ENCODE data around the gene COL17A1.

- TF ChIP-seq, protein P1, sequence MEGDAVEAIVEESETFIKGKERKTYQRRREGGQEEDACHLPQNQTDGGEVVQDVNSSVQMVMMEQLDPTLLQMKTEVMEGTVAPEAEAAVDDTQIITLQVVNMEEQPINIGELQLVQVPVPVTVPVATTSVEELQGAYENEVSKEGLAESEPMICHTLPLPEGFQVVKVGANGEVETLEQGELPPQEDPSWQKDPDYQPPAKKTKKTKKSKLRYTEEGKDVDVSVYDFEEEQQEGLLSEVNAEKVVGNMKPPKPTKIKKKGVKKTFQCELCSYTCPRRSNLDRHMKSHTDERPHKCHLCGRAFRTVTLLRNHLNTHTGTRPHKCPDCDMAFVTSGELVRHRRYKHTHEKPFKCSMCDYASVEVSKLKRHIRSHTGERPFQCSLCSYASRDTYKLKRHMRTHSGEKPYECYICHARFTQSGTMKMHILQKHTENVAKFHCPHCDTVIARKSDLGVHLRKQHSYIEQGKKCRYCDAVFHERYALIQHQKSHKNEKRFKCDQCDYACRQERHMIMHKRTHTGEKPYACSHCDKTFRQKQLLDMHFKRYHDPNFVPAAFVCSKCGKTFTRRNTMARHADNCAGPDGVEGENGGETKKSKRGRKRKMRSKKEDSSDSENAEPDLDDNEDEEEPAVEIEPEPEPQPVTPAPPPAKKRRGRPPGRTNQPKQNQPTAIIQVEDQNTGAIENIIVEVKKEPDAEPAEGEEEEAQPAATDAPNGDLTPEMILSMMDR (conservative IDR thresholded peaks at IDR 0.05; ENCODE audit: low read depth in 2 of 2): peak; percentile 35 to 81; a peak in 3 of 4 replicates
- TF ChIP-seq POLR2AphosphoS5 (IDR thresholded peaks at IDR 0.05; ENCODE audit: low read depth) (no peak), EZH2 (IDR thresholded peaks at IDR 0.05; ENCODE audit: low read depth, unreplicated experiment) (no peak), CREB1 (CRISPR knock-in tag; IDR thresholded peaks at IDR 0.05; ENCODE audit: low read depth) (no peak), ZNF114 (CRISPR knock-in tag; IDR thresholded peaks at IDR 0.05) (no peak), EZH2phosphoT487 (IDR thresholded peaks at IDR 0.05; ENCODE audit: unreplicated experiment) (no peak), ZNF331 (CRISPR knock-in tag; IDR thresholded peaks at IDR 0.05; ENCODE audit: low read depth) (no peak)
These were observed 28.9 kb downstream of the COL17A1 start for GRCh38 chr10:104056619-104057273.
